Fibroblast of skin of left biceps (primary cell): ENCODE data around the gene TCAIM.
"Not testable (repeated sequence)": the region's sequence is repeated elsewhere in the genome, so short reads cannot be mapped to it uniquely, and the experiment has no call there.

Experiments used
- DNase-seq, 2 experiments: peaks; one replicate each; pipeline ENCODE4 v3.0.0-alpha.2; 2013; ENCODE audit warnings: low read depth in 2 of 2

TCAIM gene

GRCh38 chr3:44416031-44417030, 77.8 kb downstream of the TCAIM start:
- no peak for DNase-seq

- not testable (repeated sequence) for DNase-seq
These were observed 79.6 kb downstream of the TCAIM start for GRCh38 chr3:44418118-44418517.

- DNase-seq: no peak
These were observed 80.0 kb downstream of the TCAIM start for GRCh38 chr3:44418549-44418948.

- DNase-seq: no peak
These were observed 80.8 kb downstream of the TCAIM start for GRCh38 chr3:44419116-44419922.

GRCh38 chr3:44419923-44420650, 81.5 kb downstream of the TCAIM start:
- DNase-seq: no peak

- DNase-seq: no peak
These were observed 82.1 kb downstream of the TCAIM start for GRCh38 chr3:44420676-44421075.

GRCh38 chr3:44421280-44421679, 82.7 kb downstream of the TCAIM start:
- DNase-seq: no peak

GRCh38 chr3:44424758-44425157, 86.2 kb downstream of the TCAIM start:
- DNase-seq: no peak

GRCh38 chr3:44427683-44428082, 89.1 kb downstream of the TCAIM start:
- no peak for DNase-seq

- no peak for DNase-seq
These were observed 90.3 kb downstream of the TCAIM start for GRCh38 chr3:44428910-44429309.

- no peak for DNase-seq
These were observed 90.9 kb downstream of the TCAIM start for GRCh38 chr3:44429459-44429858.

GRCh38 chr3:44430466-44430865, 91.9 kb downstream of the TCAIM start:
- no peak for DNase-seq

- DNase-seq: no peak
These were observed 96.4 kb downstream of the TCAIM start for GRCh38 chr3:44434834-44435510.

- DNase-seq: no peak
These were observed 97.6 kb downstream of the TCAIM start for GRCh38 chr3:44436181-44436580.

- DNase-seq: no peak
These were observed 99.2 kb downstream of the TCAIM start for GRCh38 chr3:44437800-44438199.

GRCh38 chr3:44439499-44440295, 101.1 kb downstream of the TCAIM start:
- DNase-seq: no peak

GRCh38 chr3:44442596-44443309, 104.2 kb downstream of the TCAIM start:
- no peak for DNase-seq

GRCh38 chr3:44444437-44444836, 105.9 kb downstream of the TCAIM start:
- DNase-seq: no peak

- DNase-seq: no peak
These were observed 106.5 kb downstream of the TCAIM start for GRCh38 chr3:44444896-44445691.
